ENCODE data around the gene APOD. TPM values are rescaled to one million over a fixed set of nuclear protein-coding genes. Genes with fewer than 3 reads are reported as not detected.
"Not testable (repeated sequence)": the region's sequence is repeated elsewhere in the genome, so short reads cannot be mapped to it uniquely, and the experiment has no call there.

APOD gene
- total and polyA plus RNA-seq, 10 donors = 1.9 to 50.5 (median 4.4) TPM

- H3K4me3 ChIP-seq; intact Hi-C loops (cut with DNase I; ENCODE audit: low total_unique reads); H3K27ac ChIP-seq; DNase-seq; H3K9me3 ChIP-seq; H3K4me1 ChIP-seq; H3K36me3 ChIP-seq: not testable (repeated sequence)
- peaks cover 0 to 20% (median 0%) of the 10 kb centered on the region in 7 donors for H3K27me3 ChIP-seq (replicated peaks in 1 of 7)
- WGBS, 5 donors = 62 to 79% (median 67%) methylated on average over 24 to 26 of the region's 26 CpGs
These were observed 36.0 kb upstream of the APOD start for GRCh38 chr3:195619591-195620369.

DNA sequence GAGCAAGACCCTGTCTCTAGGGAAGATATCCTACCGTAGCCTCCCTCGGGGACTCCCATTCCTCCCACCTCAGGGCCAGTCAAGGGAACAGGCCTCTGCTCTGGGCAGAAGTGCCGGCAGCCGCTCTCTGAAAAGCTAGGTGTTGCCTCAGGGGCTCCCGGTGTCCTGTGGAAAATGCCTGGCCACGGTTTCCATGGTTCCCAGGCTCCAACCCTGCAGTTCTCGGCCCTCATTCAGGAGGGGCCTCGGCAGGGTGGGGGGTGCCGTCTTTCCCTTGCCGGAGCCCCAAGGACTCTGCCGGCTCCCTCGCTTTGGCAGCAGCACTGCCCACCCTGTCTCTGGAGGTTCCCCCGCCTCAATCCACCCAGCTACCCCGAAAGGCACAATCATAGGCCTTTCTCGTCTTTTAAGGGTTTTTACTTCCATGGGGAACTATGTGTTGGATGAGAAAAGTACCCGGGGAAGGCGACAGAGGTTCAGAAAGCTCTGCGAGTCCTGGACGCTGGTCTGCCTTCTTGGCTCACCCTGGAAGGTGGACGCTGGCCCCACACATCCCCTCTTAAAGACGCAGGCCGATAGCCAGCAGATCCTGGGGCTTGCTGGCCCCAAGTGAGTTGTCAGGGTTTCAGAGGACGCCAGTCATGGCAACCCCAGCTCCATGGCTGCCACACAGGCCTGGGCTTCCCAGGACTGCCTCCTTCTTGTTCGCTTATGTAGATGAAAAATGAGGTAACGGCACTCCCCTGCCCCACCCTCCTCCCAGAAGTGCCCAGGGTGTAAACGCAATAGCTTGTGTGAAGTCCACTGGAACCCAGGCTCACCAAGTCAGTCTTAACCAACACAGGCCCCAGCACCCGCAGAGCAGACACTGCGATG lies 34.3 kb upstream of the APOD start:
- H3K4me1 ChIP-seq; DNase-seq; intact Hi-C loops (cut with DNase I; ENCODE audit: low total_unique reads); H3K27ac ChIP-seq; H3K4me3 ChIP-seq; H3K36me3 ChIP-seq; H3K9me3 ChIP-seq: not testable (repeated sequence)
- 73 to 90% (median 83%) methylated on average over 21 to 24 of the region's 28 CpGs for WGBS, 5 donors
- peaks cover 0 to 20% (median 0%) of the 10 kb centered on the region in 7 donors for H3K27me3 ChIP-seq (replicated peaks in 1 of 7)

GRCh38 chr3:195617134-195617533 lies 33.4 kb upstream of the APOD start:
- H3K4me3 ChIP-seq; H3K27ac ChIP-seq; intact Hi-C loops (cut with DNase I; ENCODE audit: low total_unique reads); H3K4me1 ChIP-seq; DNase-seq; H3K9me3 ChIP-seq; H3K36me3 ChIP-seq: not testable (repeated sequence)
- WGBS, 5 donors = 76 to 100% (median 81%) methylated on average over 1 to 5 of the region's 5 CpGs
- peaks cover 0 to 16% (median 0%) of the 10 kb centered on the region in 7 donors for H3K27me3 ChIP-seq (replicated peaks in 1 of 7)

GRCh38 chr3:195616681-195617080 lies 32.9 kb upstream of the APOD start:
- H3K4me1 ChIP-seq = peaks cover 0 to 8% (median 0%) of the 10 kb centered on the region in 6 donors
- intact Hi-C loops (cut with DNase I; ENCODE audit: low total_unique reads) = no loop called here
- no peak overlapping the region for H3K27ac ChIP-seq
- no peak overlapping the region for H3K4me3 ChIP-seq
- H3K9me3 ChIP-seq = no peaks in the 10 kb centered on the region
- peaks cover 0 to 16% (median 0%) of the 10 kb centered on the region in 7 donors for H3K27me3 ChIP-seq (replicated peaks in 1 of 7)
- no peak for DNase-seq
- H3K36me3 ChIP-seq = no peaks in the 10 kb centered on the region
- WGBS, 5 donors = 84 to 97% (median 85%) methylated on average over 7 to 9 of the region's 9 CpGs
- TF ChIP-seq POLR2A (IDR thresholded peaks at IDR 0.05) (no peak), POLR2AphosphoS5 (IDR thresholded peaks at IDR 0.05) (no peak)
- TF ChIP-seq, protein P1, sequence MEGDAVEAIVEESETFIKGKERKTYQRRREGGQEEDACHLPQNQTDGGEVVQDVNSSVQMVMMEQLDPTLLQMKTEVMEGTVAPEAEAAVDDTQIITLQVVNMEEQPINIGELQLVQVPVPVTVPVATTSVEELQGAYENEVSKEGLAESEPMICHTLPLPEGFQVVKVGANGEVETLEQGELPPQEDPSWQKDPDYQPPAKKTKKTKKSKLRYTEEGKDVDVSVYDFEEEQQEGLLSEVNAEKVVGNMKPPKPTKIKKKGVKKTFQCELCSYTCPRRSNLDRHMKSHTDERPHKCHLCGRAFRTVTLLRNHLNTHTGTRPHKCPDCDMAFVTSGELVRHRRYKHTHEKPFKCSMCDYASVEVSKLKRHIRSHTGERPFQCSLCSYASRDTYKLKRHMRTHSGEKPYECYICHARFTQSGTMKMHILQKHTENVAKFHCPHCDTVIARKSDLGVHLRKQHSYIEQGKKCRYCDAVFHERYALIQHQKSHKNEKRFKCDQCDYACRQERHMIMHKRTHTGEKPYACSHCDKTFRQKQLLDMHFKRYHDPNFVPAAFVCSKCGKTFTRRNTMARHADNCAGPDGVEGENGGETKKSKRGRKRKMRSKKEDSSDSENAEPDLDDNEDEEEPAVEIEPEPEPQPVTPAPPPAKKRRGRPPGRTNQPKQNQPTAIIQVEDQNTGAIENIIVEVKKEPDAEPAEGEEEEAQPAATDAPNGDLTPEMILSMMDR (IDR thresholded peaks at IDR 0.05 in 8 of 11, conservative IDR thresholded peaks at IDR 0.05 in 3 of 11) = no peak

GRCh38 chr3:195615952-195616537 lies 32.3 kb upstream of the APOD start:
- peaks cover 0 to 16% (median 0%) of the 10 kb centered on the region in 7 donors for H3K27me3 ChIP-seq (replicated peaks in 1 of 7)
- H3K4me1 ChIP-seq; H3K4me3 ChIP-seq; H3K27ac ChIP-seq; intact Hi-C loops (cut with DNase I; ENCODE audit: low total_unique reads); DNase-seq; H3K36me3 ChIP-seq; H3K9me3 ChIP-seq: not testable (repeated sequence)
- WGBS, 5 donors = 79 to 94% (median 88%) methylated on average over 5 to 9 of the region's 15 CpGs

DNA sequence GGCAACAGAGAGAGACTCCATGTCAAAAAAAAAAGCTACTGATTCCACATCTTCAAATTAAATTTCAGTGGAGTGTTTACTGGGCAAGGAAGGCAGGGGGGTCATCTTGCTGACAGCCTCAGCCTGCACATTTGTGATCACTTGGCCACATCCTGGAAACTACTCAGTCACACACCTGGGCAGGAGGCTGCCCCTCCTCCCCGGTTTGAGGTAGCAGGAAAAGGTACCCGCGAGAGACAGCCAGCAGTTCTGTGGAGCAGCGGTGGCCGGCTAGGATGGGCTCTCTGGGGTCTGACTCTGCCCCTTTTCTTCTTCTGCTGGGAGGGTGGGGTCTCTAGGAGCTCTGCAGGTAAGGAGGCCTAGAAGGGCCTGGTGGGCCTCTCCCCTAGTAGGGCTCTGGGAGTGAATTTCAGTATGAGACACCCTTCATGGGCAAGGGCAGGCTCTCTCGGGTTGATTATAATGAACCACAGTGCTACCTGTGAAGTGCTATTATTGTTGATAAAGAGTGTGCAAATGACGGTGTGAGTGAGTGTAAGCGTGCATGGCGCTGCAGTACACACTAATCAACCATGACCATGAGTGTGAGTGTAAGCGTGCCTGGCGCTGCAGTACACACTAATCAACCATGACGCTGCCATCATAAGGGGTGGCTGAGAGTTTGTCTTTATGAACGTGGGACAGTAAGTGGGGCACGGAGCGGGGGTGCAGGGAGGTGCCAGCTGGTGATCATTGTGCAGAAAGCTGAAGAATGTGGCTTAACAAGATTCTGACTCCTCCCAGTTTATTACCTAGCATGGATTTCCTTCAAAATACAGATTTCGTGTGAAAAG lies 31.1 kb upstream of the APOD start:
- H3K9me3 ChIP-seq; H3K36me3 ChIP-seq; intact Hi-C loops (cut with DNase I; ENCODE audit: low total_unique reads); H3K4me3 ChIP-seq; H3K27ac ChIP-seq; DNase-seq; H3K4me1 ChIP-seq: not testable (repeated sequence)
- 60 to 76% (median 71%) methylated on average over 11 to 15 of the region's 16 CpGs for WGBS, 5 donors
- H3K27me3 ChIP-seq (replicated peaks in 1 of 7) = peaks cover 0 to 10% (median 0%) of the 10 kb centered on the region in 7 donors
